Amygdala (tissue), 56 donors: Measurements from ENCODE around the gene B3GALNT2.
"Not testable (repeated sequence)": the region's sequence is repeated elsewhere in the genome, so short reads cannot be mapped to it uniquely, and the experiment has no call there.

Experiments
- DNase-seq, 56 donors: peaks; one replicate each; lab custom pipeline; 2025; lab: John Stamatoyannopoulos, UW

Gene B3GALNT2

GRCh38 chr1:235457856-235458255 is 46.4 kb downstream of the B3GALNT2 start:
- DNase-seq, result not testable (repeated sequence)

- no peak for DNase-seq
These were observed 48.4 kb downstream of the B3GALNT2 start for GRCh38 chr1:235455823-235456222.

- DNase-seq, result no peak
These were observed 49.2 kb downstream of the B3GALNT2 start for GRCh38 chr1:235455097-235455496.

GRCh38 chr1:235454021-235454420 is 50.2 kb downstream of the B3GALNT2 start:
- DNase-seq, result no peak

DNA sequence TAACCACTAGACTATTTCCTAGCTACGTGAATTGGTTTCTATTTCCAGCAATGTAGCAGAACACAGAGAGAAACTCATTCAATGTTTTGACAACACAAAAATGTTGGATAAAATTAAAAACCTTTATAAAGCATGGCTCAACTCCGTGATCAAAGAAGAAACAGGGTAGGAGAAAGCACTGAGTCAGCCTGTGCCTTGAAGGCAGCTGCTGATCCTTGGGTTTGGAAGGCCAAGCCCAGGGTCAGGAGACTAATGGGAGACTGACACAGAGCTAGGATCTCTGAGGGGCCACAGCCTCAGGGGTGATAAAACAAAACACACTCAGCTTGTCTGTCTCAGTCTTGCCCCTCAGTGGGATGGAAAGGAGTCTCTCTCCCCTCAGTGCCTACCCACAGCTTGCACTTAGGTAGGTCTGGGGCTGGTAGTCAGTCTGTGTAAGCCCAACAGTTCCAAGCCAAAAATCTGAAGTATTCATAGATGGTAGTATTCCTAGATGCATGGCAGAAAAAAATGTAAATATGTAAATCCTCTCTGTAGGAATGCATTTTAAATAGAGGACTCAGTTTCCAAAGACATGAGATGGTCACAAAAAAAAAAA is 53.3 kb downstream of the B3GALNT2 start:
- DNase-seq, result no peak

- DNase-seq, result no peak
These were observed 53.8 kb downstream of the B3GALNT2 start for GRCh38 chr1:235450433-235450832.

GRCh38 chr1:235448616-235449015 is 55.6 kb downstream of the B3GALNT2 start:
- no peak for DNase-seq

- DNase-seq, result no peak
These were observed 61.3 kb downstream of the B3GALNT2 start for GRCh38 chr1:235442788-235443429.

DNA sequence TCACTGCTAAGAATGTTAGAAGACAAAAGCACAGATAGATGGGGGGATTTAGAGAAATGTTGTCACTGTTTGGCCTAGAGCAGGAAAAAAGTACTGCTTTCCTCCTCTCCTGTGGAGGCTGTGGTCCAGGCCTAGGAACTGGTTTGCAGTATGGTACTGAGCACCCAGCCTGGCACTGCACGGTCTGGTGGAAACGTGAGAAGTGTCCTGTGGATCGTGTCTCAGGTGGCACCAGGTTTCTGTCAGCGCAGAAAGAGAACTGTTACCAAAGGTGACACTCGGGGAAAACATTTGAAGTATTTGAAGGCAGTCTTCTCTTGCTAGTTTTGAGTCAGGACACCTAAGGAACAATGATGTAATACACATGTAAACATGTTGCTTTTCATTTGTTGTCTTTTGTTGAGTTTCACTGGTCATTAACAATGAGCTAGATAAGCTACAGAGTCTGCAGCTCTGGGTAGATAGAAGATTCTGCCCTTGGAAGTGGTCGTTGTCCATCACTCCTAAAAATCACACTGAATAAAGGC is 63.0 kb downstream of the B3GALNT2 start:
- DNase-seq, result no peak

DNA sequence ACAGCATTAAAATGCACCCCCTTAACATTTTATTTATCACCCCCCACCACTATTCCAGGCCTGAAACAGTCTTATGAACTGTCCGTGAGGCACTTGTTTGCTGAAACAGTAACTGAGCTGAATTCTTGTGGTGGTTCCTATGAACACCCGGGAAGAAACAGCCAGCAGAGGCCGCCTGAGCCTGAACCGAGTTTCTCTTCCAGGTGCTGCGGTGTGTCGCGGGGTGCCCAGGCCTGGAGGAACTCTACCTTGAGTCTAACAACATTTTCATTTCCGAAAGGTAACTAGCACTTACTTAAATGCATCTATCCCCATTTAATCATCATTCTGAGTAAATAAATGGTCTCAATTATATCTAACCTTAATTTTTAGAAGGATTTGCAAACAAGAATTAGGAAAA is 70.3 kb downstream of the B3GALNT2 start:
- no peak for DNase-seq

- DNase-seq, result no peak
These were observed 73.3 kb downstream of the B3GALNT2 start for GRCh38 chr1:235430991-235431390.

- DNase-seq, result no peak
These were observed 75.1 kb downstream of the B3GALNT2 start for GRCh38 chr1:235429143-235429542.

GRCh38 chr1:235427447-235427846 is 76.8 kb downstream of the B3GALNT2 start:
- DNase-seq, result no peak

- DNase-seq, result no peak
These were observed 77.6 kb downstream of the B3GALNT2 start for GRCh38 chr1:235426680-235427079.

- no peak for DNase-seq
These were observed 78.1 kb downstream of the B3GALNT2 start for GRCh38 chr1:235426143-235426542.

DNA sequence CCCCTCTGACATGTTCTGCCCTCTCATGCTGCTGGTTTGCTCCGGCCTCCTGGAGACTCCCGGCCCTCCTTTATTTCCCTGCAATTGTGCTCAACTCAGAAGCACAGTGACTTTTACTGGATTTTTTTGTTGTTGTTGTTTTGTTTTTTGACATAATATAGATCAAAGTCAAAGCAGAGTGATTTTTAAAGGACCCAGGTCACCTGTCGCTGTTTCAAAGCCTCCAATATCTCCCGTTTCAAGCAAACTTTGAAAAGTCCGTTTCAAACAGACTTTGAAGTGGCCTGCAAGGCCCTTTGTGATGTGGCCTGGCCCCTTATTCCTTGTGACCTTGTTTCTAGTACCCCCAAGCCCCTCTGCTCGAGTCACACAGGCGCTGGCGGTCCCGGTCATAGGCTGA is 78.9 kb downstream of the B3GALNT2 start:
- DNase-seq, result no peak

- peak in 5 of 56 donors; percentile 13 to 39 (median 27) for DNase-seq
These were observed 80.2 kb downstream of the B3GALNT2 start for GRCh38 chr1:235424092-235424491.

DNA sequence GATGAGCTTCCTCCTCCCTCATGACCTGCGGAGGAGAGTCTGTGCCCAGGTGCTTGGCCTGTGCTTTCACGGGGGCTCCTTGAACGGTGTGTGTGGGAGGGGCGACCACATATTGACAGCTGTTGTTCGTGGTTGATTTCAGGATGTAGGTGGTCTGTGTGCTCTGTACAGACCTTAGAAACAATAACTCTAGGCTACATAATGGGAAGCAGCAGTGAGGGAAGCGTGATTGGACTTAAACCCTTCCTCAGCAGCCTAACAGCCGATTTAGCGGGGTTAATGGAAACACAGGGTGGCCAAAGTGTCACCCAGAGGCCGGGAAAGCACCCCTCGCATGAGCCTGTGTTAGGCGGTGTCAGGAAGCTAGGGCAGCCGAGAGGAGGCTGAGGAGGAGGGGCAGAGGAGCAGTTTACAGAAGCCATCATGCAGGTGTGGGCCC is 81.0 kb downstream of the B3GALNT2 start:
- DNase-seq, result no peak

- no peak for DNase-seq
These were observed 82.5 kb downstream of the B3GALNT2 start for GRCh38 chr1:235421751-235422150.

DNA sequence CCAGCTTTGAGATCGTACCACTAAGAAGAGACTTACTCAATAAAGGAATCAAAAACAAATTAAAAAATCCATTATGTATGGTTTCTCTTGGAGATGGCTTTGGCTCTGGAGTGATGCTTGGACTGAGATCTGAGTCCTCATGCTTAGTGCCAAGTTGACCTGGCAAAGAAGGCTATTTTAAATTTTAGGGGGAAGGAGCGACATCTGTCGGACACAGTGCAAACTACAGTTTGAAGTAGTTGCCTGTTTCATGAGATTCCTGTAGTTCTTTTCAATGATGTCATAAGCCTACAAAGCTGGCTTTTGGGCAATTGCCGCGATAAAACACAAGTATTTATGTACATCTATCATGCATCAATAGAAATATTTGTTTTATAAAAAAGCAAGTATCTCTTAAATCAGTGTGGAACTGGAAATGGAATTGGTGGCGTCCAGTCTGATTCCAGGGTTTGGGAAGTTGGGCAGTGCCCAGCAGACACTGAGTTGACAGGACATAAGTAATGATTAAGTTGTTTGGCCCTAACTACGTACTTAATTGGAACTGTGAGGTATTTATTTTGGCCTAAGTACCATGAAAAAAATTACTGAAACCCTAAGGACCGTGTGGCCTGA is 87.1 kb downstream of the B3GALNT2 start:
- DNase-seq, result peak in 40 of 56 donors; percentile 4 to 86 (median 34)

DNA sequence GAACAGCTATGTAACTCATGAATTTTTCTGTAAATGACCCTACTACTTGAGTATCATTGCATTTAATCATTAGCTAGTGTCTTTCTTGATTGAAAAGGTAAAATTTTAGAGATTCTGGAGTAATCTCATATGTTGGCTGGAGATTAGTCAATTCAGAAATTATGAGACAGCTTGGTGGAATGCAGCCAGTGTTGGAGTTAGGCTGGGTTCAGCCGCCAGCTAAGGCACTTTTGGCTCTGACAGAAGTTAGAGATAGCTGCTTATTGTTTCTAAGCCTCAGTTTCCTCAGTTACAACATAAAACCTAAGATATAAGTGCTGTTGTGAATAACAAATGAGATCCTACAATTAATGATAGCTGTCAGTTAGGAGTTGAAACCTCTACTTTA is 87.6 kb downstream of the B3GALNT2 start:
- DNase-seq, result no peak
